ENCODE results near the gene PBRM1. TPM values are rescaled to one million over a fixed set of nuclear protein-coding genes. Genes with fewer than 3 reads are reported as not detected.
"Not testable (repeated sequence)": the region's sequence is repeated elsewhere in the genome, so short reads cannot be mapped to it uniquely, and the experiment has no call there.

The PBRM1 gene
- total RNA-seq, 1 experiment from 2014 or later: 39.6 TPM

DNA sequence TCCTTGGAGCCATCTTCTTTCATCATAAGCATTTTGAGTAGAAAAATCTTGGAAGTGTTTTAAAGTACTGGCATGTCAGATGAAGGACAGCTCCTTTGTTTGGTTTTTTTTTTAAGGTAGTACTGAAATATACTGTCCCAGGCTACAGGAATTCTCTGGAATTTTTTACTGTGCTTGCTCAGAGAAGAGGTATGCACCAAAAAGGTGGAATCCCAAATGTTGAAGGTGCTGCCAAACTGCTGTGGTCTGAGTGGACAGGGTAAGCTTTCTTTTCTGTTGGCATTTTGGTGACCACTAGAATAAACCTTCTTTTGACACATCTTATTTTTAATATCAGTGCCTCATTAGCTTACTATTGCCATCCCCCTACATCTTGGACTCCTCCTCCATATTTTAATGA lies 7.4 kb upstream of the PBRM1 start:
- Histone ChIP-seq H3K4me1 (replicated peaks) (no peaks in the 10 kb centered on the region), H3K27me3 (replicated peaks) (no peaks in the 10 kb centered on the region), H3K27ac (no peak overlapping the region), H3K4me3 (no peak overlapping the region), H3K36me3 (peaks cover 100% of the 10 kb centered on the region), H3K9me3 (replicated peaks) (no peaks in the 10 kb centered on the region)
- no peak for DNase-seq (ENCODE audit: low read depth in 1 of 2, low spot score in 2 of 2)

GRCh38 chr3:52690560-52690959 lies 4.8 kb upstream of the PBRM1 start:
- Histone ChIP-seq H3K36me3 (peaks cover 99% of the 10 kb centered on the region), H3K27me3 (replicated peaks) (no peaks in the 10 kb centered on the region), H3K9me3 (replicated peaks) (no peaks in the 10 kb centered on the region), H3K27ac (no peak overlapping the region), H3K4me3 (no peak overlapping the region), H3K4me1 (replicated peaks) (peaks cover 9% of the 10 kb centered on the region; the same call in 1 of the 2 replicates)
- DNase-seq (ENCODE audit: low read depth in 1 of 2, low spot score in 2 of 2): no peak

- DNase-seq (ENCODE audit: low read depth in 1 of 2, low spot score in 2 of 2): no peak
- H3K27me3 ChIP-seq (replicated peaks): no peaks in the 10 kb centered on the region
- no peaks in the 10 kb centered on the region for H3K9me3 ChIP-seq (replicated peaks)
- H3K36me3 ChIP-seq: peaks cover 88% of the 10 kb centered on the region
- H3K4me1 ChIP-seq (replicated peaks): peaks cover 12% of the 10 kb centered on the region; the same call in 1 of the 2 replicates
- H3K27ac ChIP-seq: no peak overlapping the region
- no peak overlapping the region for H3K4me3 ChIP-seq
Measured at GRCh38 chr3:52689151-52689550, 3.4 kb upstream of the PBRM1 start.

GRCh38 chr3:52688266-52688665 lies 2.6 kb upstream of the PBRM1 start:
- Histone ChIP-seq H3K4me1 (replicated peaks) (peaks cover 12% of the 10 kb centered on the region; the same call in 1 of the 2 replicates), H3K27me3 (replicated peaks) (no peaks in the 10 kb centered on the region), H3K36me3 (peaks cover 79% of the 10 kb centered on the region), H3K9me3 (replicated peaks) (no peaks in the 10 kb centered on the region), H3K27ac (no peak overlapping the region), H3K4me3 (no peak overlapping the region)
- no peak for DNase-seq (ENCODE audit: low read depth in 1 of 2, low spot score in 2 of 2)

GRCh38 chr3:52685285-52685708 lies 416 bp downstream of the PBRM1 start:
- Histone ChIP-seq H3K27ac (peak overlapping the region; percentile 95), H3K9me3 (replicated peaks) (no peaks in the 10 kb centered on the region), H3K4me3 (peak overlapping the region; percentile 92), H3K27me3 (replicated peaks) (no peaks in the 10 kb centered on the region), H3K36me3 (peaks cover 61% of the 10 kb centered on the region), H3K4me1 (replicated peaks) (peaks cover 12% of the 10 kb centered on the region; the same call in 1 of the 2 replicates)
- peak; percentile 38 to 61 for DNase-seq (ENCODE audit: low read depth in 1 of 2, low spot score in 2 of 2)

DNA sequence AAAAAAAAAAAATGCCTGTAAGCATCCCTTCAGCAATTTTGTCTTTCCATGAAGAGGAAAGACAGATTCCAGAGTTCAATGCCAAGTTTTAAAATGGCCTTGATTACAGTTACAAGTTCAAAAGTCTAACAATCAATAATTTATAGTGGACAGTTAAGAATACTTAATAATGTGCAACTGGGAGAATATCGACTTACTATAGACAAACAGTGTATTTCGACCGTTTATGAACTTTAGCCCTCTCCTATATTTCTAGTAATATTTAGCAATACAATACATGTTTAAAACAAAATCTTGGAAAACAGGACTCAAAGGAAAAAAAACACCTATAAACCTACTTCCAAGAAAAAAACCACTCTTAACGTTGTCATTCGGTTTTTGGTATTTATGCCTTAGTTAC lies 1.5 kb downstream of the PBRM1 start:
- H3K4me1 ChIP-seq (replicated peaks): peaks cover 12% of the 10 kb centered on the region; the same call in 1 of the 2 replicates
- no peaks in the 10 kb centered on the region for H3K9me3 ChIP-seq (replicated peaks)
- peaks cover 59% of the 10 kb centered on the region for H3K36me3 ChIP-seq
- H3K27me3 ChIP-seq (replicated peaks): no peaks in the 10 kb centered on the region
- no peak overlapping the region for H3K4me3 ChIP-seq
- no peak for DNase-seq (ENCODE audit: low read depth in 1 of 2, low spot score in 2 of 2)
- H3K27ac ChIP-seq: no peak overlapping the region

DNA sequence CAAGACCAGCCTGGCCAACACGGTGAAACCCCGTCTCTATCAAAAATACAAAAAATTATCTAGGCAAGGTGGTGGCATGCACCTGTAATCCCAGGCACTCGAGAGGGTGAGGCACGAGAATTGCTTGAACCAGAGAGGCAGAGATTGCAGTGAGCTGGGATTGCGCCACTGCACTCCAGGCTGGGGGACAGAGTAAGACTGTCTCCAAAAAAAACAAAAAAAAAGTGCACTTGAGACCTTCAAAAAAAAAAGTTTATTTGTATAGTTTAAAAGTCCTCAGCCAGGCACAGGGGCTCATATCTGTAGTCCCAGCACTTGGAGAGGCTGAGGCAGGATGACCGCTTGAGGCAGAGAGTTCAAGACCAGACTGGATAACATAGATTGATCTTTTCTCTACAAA lies 2.1 kb downstream of the PBRM1 start:
- H3K9me3 ChIP-seq (replicated peaks): no peaks in the 10 kb centered on the region
- no peak overlapping the region for H3K27ac ChIP-seq
- H3K36me3 ChIP-seq: peaks cover 59% of the 10 kb centered on the region
- H3K4me3 ChIP-seq: no peak overlapping the region
- H3K27me3 ChIP-seq (replicated peaks): no peaks in the 10 kb centered on the region
- DNase-seq (ENCODE audit: low read depth in 1 of 2, low spot score in 2 of 2): no peak
- H3K4me1 ChIP-seq (replicated peaks): peaks cover 15% of the 10 kb centered on the region; the same call in 1 of the 2 replicates

DNA sequence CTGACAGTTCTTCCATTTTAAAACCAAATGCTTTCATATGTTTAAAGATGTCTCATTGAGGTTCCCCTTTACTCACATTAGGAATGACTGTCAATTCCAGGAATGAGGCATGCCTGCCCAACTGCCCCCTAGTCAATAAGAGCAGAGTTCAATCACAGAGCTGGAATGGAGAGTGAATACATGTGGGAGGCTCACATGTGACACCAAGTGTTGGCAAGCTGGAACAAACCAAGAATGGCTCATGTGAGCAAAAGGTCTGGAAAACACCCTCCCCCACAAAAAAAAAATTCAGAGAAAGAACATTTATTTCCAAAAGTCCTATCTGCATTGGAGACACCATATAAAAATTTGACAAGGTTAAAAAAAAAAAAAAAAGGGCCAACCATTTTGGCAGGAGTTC lies 3.7 kb downstream of the PBRM1 start:
- no peaks in the 10 kb centered on the region for H3K27me3 ChIP-seq (replicated peaks)
- H3K9me3 ChIP-seq (replicated peaks): no peaks in the 10 kb centered on the region
- DNase-seq (ENCODE audit: low read depth in 1 of 2, low spot score in 2 of 2): no peak
- no peak overlapping the region for H3K27ac ChIP-seq
- H3K4me1 ChIP-seq (replicated peaks): peaks cover 12% of the 10 kb centered on the region; the same call in 1 of the 2 replicates
- peaks cover 57% of the 10 kb centered on the region for H3K36me3 ChIP-seq
- no peak overlapping the region for H3K4me3 ChIP-seq

DNA sequence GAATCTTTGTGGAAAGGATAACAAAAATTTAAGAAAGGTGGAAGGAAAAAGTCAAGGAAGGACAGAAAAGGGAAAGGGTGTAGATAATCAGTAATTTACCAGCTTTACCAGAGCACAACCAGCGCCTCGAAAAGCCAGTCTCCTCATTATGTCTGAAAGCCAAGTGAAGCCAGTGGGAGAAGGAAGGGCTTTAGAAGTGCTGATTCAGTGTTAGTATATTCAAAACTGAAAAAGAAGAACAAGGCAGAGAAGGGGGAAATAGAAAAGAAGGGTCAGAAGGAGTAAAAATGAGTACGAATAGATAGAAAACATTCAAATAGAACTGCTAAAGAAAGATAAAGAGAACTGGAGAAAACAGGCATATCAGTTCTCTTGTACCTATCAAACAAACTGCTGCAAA lies 4.1 kb downstream of the PBRM1 start:
- Histone ChIP-seq H3K4me3 (no peak overlapping the region), H3K36me3 (peaks cover 57% of the 10 kb centered on the region), H3K27me3 (replicated peaks) (no peaks in the 10 kb centered on the region), H3K4me1 (replicated peaks) (peaks cover 8% of the 10 kb centered on the region; the same call in 1 of the 2 replicates), H3K9me3 (replicated peaks) (no peaks in the 10 kb centered on the region), H3K27ac (no peak overlapping the region)
- DNase-seq (ENCODE audit: low read depth in 1 of 2, low spot score in 2 of 2): no peak

- Histone ChIP-seq H3K36me3 (peaks cover 56% of the 10 kb centered on the region), H3K9me3 (replicated peaks) (no peaks in the 10 kb centered on the region), H3K27ac (no peak overlapping the region), H3K27me3 (replicated peaks) (no peaks in the 10 kb centered on the region), H3K4me1 (replicated peaks) (peaks cover 7% of the 10 kb centered on the region; the same call in 1 of the 2 replicates), H3K4me3 (no peak overlapping the region)
- DNase-seq (ENCODE audit: low read depth in 1 of 2, low spot score in 2 of 2): no peak
Measured at GRCh38 chr3:52679811-52680210, 5.9 kb downstream of the PBRM1 start.

- no peak for DNase-seq (ENCODE audit: low read depth in 1 of 2, low spot score in 2 of 2)
- H3K4me3 ChIP-seq: no peak overlapping the region
- H3K4me1 ChIP-seq (replicated peaks): 0 out of 2 replicates have a peak, but pooled peaks cover 4% of the 10 kb centered on the region
- H3K27ac ChIP-seq: no peak overlapping the region
- peaks cover 58% of the 10 kb centered on the region for H3K36me3 ChIP-seq
- no peaks in the 10 kb centered on the region for H3K27me3 ChIP-seq (replicated peaks)
- H3K9me3 ChIP-seq (replicated peaks): no peaks in the 10 kb centered on the region
Measured at GRCh38 chr3:52679199-52679538, 6.5 kb downstream of the PBRM1 start.

GRCh38 chr3:52678265-52679198 lies 7.2 kb downstream of the PBRM1 start:
- H3K27ac ChIP-seq: no peak overlapping the region
- H3K9me3 ChIP-seq (replicated peaks): no peaks in the 10 kb centered on the region
- H3K36me3 ChIP-seq: peaks cover 59% of the 10 kb centered on the region
- DNase-seq (ENCODE audit: low read depth in 1 of 2, low spot score in 2 of 2): no peak
- no peak overlapping the region for H3K4me3 ChIP-seq
- H3K27me3 ChIP-seq (replicated peaks): no peaks in the 10 kb centered on the region
- H3K4me1 ChIP-seq (replicated peaks): 0 out of 2 replicates have a peak, but pooled peaks cover 4% of the 10 kb centered on the region

GRCh38 chr3:52676201-52676600 lies 9.5 kb downstream of the PBRM1 start:
- H3K4me1 ChIP-seq (replicated peaks): peaks cover 14% of the 10 kb centered on the region
- not testable (repeated sequence) for H3K9me3 ChIP-seq (replicated peaks)

DNA sequence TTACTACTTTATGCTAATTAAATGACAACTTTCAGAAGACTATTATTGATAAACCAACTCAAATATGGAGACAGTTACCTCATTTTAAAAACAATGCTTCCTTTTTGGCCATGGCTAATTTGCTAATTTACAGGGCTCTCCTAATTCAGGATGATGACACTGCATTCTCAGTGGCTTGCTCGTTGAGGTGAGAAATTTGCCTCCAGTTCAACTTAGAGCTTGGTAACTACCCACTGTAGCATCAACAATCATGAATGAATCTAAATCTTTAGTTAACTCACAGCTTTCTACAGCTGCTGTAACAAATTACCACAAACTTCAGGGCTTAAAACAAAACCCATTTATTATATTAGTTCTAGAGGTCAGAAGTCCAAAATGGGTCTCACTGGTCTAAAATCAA lies 14.0 kb downstream of the PBRM1 start:
- Histone ChIP-seq H3K27ac (peak overlapping the region; percentile 91), H3K9me3 (replicated peaks) (no peaks in the 10 kb centered on the region), H3K27me3 (replicated peaks) (no peaks in the 10 kb centered on the region), H3K36me3 (peaks cover 43% of the 10 kb centered on the region), H3K4me1 (replicated peaks) (peaks cover 27% of the 10 kb centered on the region), H3K4me3 (no peak overlapping the region)
- no peak for DNase-seq (ENCODE audit: low read depth in 1 of 2, low spot score in 2 of 2)

More at GRCh38 chr3:52676201-52676600, 9.5 kb downstream of the PBRM1 start:
- peaks cover 64% of the 10 kb centered on the region for H3K36me3 ChIP-seq
- not testable (repeated sequence) for H3K4me3 ChIP-seq; DNase-seq (ENCODE audit: low read depth in 1 of 2, low spot score in 2 of 2); H3K27ac ChIP-seq; H3K27me3 ChIP-seq (replicated peaks)

Data from SJSA1 (cell line).